Panc1 (cell line): ENCODE results near the gene DAPK1. TPM values are rescaled to one million over a fixed set of nuclear protein-coding genes. Genes with fewer than 3 reads are reported as not detected.

Experiments
- ATAC-seq: fragments of 200-7000 bp; cut with Tn5 transposase; 2 replicates; pipeline ENCODE4 v1.9.1; 2020; ENCODE audit warnings: mild to moderate bottlenecking, moderate library complexity
- BruUV-seq: library from RNA; stranded (reverse); fragments of 400-500 nt; replicated peaks from 2 replicates; lab custom pipeline; 2021; lab: Mats Ljungman, UMichigan
- CTCF ChIA-PET: fragments of 300-600 bp; sonication (Branson Sonifier 250); formaldehyde crosslinking; loops from one replicate; lab custom pipeline; 2022; ENCODE audit warnings: antibody characterized with exemption; lab: Charles Lee
- POLR2A ChIA-PET: fragments of 300-600 bp; sonication (Branson Sonifier 250); formaldehyde crosslinking; loops from one replicate; lab custom pipeline; 2022; ENCODE audit warnings: antibody characterized with exemption; lab: Charles Lee
- DNase-seq: peaks from one replicate; pipeline ENCODE4 v3.0.0-alpha.2; 2010; ENCODE audit warnings: low read depth, low spot score
- H3K27ac ChIP-seq: 2 replicates; pipeline ENCODE4 v1.5.1; 2011; ENCODE audit warnings: mild to moderate bottlenecking, low read length, inconsistent platforms
- H3K27me3 ChIP-seq: fragments of 200-500 bp; sonication (Bioruptor generic); 2 replicates; pipeline ENCODE4 v1.6.0; 2014; ENCODE audit warnings: low read length, inconsistent platforms; ENCODE audit not compliant: control insufficient read depth, insufficient read depth
- H3K36me3 ChIP-seq: fragments of 200-500 bp; sonication (Bioruptor generic); 2 replicates; pipeline ENCODE4 v1.5.1; 2014; ENCODE audit warnings: inconsistent platforms, mild to moderate bottlenecking, low read length, moderate library complexity; ENCODE audit not compliant: control insufficient read depth, insufficient read depth
- H3K4me1 ChIP-seq: 2 replicates; pipeline ENCODE4 v1.5.1; 2011; ENCODE audit warnings: inconsistent platforms, mild to moderate bottlenecking, low read length, moderate library complexity; ENCODE audit not compliant: control insufficient read depth, insufficient read depth
- H3K4me3 ChIP-seq, 2 experiments: 2 replicates each; pipeline ENCODE4 v1.5.1; 2011 to 2012; ENCODE audit warnings: low read depth in 2 of 2, low read length in 2 of 2, mild to moderate bottlenecking in 2 of 2, inconsistent platforms in 1 of 2, moderate library complexity in 1 of 2
- H3K9me3 ChIP-seq: fragments of 200-500 bp; sonication (Bioruptor generic); 2 replicates; pipeline ENCODE4 v1.5.1; 2014; ENCODE audit warnings: low read depth, mild to moderate bottlenecking, inconsistent platforms, low read length, moderate library complexity; ENCODE audit not compliant: control insufficient read depth, insufficient read depth
- POLR2AphosphoS5 ChIP-seq: IDR thresholded peaks from 2 replicates; pipeline ENCODE4 v1.6.1; 2012; ENCODE audit warnings: mild to moderate bottlenecking, low read depth, low read length, moderate library complexity
- REST ChIP-seq, 2 experiments: IDR thresholded peaks; 2 replicates each; pipeline ENCODE4 v1.6.1; 2011 to 2012; ENCODE audit warnings: low read depth in 2 of 2, control low read depth in 1 of 2, low read length in 1 of 2, mild to moderate bottlenecking in 1 of 2, moderate library complexity in 1 of 2; ENCODE audit not compliant: insufficient read depth in 1 of 2
- SIN3A ChIP-seq: IDR thresholded peaks from 2 replicates; pipeline ENCODE4 v1.6.1; 2012; ENCODE audit warnings: low read depth, mild to moderate bottlenecking, low read length, moderate library complexity, borderline replicate concordance; ENCODE audit not compliant: insufficient read depth
- TCF7L2 ChIP-seq: IDR thresholded peaks from 2 replicates; pipeline ENCODE4 v1.6.1; 2011; ENCODE audit warnings: mild to moderate bottlenecking, low read depth, low read length, inconsistent platforms
- in situ Hi-C: cut with HindIII; loops from 2 replicates; pipeline ENCODE4 v1.10.0; 2016; ENCODE audit warnings: low sequenced_read_pairs, low pct_unique_long_range_greater_than_20kb
- intact Hi-C: fragments of 100-400 bp; cut with micrococcal nuclease; formaldehyde crosslinking; loops from one replicate; pipeline ENCODE4 v1.10.0; 2022; ENCODE audit not compliant: unreplicated experiment
- total RNA-seq: library from RNA; stranded (reverse); gene quantifications from one replicate; pipeline ENCODE4 v1.2.1, GENCODE V29; 2021; ENCODE audit not compliant: unreplicated experiment
- TF ChIP-seq, protein P1 (sequence below): fragments of 450-650 bp; IDR thresholded peaks from 2 replicates; pipeline ENCODE4 v1.5.1; 2017; ENCODE audit warnings: mild to moderate bottlenecking

DAPK1 gene
- total RNA-seq, 1 experiment from 2014 or later: 0.87 TPM

DNA sequence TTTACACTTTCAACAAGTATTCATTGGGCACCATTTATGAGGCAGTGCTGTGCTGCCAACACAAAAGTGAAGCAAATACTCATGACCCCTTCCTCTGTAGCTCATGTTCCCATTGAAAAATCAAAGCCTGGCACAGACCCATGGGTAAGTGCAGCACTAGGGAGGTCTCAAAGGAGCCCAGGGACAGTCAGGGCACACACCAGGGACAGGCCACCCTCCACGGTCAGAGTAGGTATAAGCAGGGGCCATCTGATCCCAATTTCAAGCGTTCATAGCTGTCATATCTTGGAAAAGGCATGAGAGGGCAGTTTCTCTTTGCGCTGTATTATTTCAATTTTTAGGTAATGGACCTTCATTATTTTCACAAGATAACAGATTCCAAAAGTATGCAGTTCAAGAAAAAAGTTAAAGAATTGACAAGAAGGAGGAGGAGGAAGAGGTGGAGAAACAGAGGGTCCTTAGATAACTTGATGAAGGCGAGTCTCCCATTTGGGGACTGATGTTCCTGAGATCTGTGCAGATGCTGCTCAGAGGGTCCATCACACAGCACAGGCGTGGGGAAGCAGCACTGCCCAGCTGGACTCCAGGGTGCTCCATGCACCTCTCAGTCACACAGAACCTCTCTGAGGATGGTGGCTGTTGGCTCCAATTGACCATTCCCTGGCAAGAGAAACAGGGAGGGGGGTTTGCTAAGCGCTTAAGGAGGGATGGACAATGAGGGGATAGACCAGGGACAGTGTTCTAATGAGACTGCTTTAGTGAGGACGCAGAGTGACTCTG, 235.8 kb downstream of the DAPK1 start:
- ChIA-PET POLR2A (no interaction called here), CTCF (no interaction called here)
- Histone ChIP-seq H3K36me3 (no peaks in the 10 kb centered on the region), H3K4me1 (no peaks in the 10 kb centered on the region), H3K4me3 (no peak overlapping the region), H3K9me3 (no peaks in the 10 kb centered on the region), H3K27me3 (no peaks in the 10 kb centered on the region), H3K27ac (no peak overlapping the region)
- TF ChIP-seq REST (IDR thresholded peaks at IDR 0.05; ENCODE audit: insufficient read depth in 1 of 2, low read depth in 2 of 2, low read length in 1 of 2) (no peak), TCF7L2 (no peak), POLR2AphosphoS5 (no peak), SIN3A (no peak)
- TF ChIP-seq, protein P1, sequence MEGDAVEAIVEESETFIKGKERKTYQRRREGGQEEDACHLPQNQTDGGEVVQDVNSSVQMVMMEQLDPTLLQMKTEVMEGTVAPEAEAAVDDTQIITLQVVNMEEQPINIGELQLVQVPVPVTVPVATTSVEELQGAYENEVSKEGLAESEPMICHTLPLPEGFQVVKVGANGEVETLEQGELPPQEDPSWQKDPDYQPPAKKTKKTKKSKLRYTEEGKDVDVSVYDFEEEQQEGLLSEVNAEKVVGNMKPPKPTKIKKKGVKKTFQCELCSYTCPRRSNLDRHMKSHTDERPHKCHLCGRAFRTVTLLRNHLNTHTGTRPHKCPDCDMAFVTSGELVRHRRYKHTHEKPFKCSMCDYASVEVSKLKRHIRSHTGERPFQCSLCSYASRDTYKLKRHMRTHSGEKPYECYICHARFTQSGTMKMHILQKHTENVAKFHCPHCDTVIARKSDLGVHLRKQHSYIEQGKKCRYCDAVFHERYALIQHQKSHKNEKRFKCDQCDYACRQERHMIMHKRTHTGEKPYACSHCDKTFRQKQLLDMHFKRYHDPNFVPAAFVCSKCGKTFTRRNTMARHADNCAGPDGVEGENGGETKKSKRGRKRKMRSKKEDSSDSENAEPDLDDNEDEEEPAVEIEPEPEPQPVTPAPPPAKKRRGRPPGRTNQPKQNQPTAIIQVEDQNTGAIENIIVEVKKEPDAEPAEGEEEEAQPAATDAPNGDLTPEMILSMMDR: no peak
- no TSS peak for BruUV-seq
- no peak for DNase-seq
- intact Hi-C loops (no loop called here), in situ Hi-C loops (no loop called here)
- no peak for ATAC-seq

DNA sequence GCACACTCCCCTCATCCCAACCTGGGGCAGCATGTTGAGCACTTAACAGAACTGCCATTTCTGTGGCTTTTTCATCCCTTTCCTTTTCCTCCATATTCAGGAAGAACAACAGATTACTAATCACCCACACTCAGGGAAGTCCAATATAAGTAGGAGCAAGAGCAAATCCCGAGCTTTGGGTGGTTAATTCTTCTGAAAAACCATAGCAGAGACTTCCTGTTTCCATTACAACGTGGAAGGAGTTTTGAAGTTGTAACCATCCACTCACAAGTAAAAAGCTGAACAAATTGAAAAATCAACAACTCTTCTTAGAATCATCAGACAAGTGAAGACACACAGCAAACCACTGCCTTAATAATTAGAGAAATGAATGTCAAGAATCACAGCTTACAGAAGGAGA, 236.4 kb downstream of the DAPK1 start:
- DNase-seq: no peak
- ChIA-PET CTCF (no interaction called here), POLR2A (no interaction called here)
- Histone ChIP-seq H3K9me3 (no peaks in the 10 kb centered on the region), H3K4me3 (no peak overlapping the region), H3K4me1 (no peaks in the 10 kb centered on the region), H3K27me3 (no peaks in the 10 kb centered on the region), H3K27ac (no peak overlapping the region), H3K36me3 (no peaks in the 10 kb centered on the region)
- ATAC-seq: no peak
- no peak for TF ChIP-seq POLR2AphosphoS5
- TF ChIP-seq, protein P1: no peak
- no peak for TF ChIP-seq SIN3A
- no peak for TF ChIP-seq TCF7L2
- BruUV-seq: no TSS peak
- in situ Hi-C loops: no loop called here
- intact Hi-C loops: no loop called here
